Heart left ventricle (tissue), 13 donors: Measurements from ENCODE around the gene PEAK1.

Source experiments
- POLR2A ChIP-seq, 2 donors: fragments of 450-650 bp; IDR thresholded peaks; one replicate each; pipeline ENCODE4 v1.6.1; 2017; ENCODE audit warnings: antibody characterized with exemption in 2 of 2, mild to moderate bottlenecking in 2 of 2, moderate library complexity in 2 of 2
- TF ChIP-seq, protein P1 (sequence below), 12 donors: fragments of 200-600 bp; sonication (generic) in 4 of 12; IDR thresholded peaks; one replicate each; pipeline versions ENCODE4 v1.5.0 to v1.8.0; 2018 to 2022; ENCODE audit warnings: antibody characterized with exemption in 12 of 12, mild to moderate bottlenecking in 5 of 12
- donor health status: ischemic (EF 13 %, LVEDD 7.1; RV severe dilation, severe dysfunction).
- donor health status: DM: no; HTN: yes; CAD: no.
- donor health status: DM: no; HTN: no; CAD: no.
- donor health status: ischemic (EF 25% LVEDD 6.9; RV normal size, moderate dysfunction).
- donor health status: ischemic (EF 25% LVEDD 5.7; RV mildly dilated, moderate dysfunction).
- donor health status: ischemic (EF 35%, LVEDD 5.7; RV mildly dilated, moderate dysfunction).
- donor health status: nonischemic (EF 11% LVEDD 7.7; RV severe dilation, severe dysfunction).
- donor health status: DM: yes; HTN: yes; CAD: no.
- donor health status: PGD.
- donor health status: ischemic (EF 29% LVEDD 5.4; RV normal size, mild dysfunction).
- donor health status: nonischemic (EF 23%, LVEDD 6.1; RV moderate dilation, normal function).

DNA sequence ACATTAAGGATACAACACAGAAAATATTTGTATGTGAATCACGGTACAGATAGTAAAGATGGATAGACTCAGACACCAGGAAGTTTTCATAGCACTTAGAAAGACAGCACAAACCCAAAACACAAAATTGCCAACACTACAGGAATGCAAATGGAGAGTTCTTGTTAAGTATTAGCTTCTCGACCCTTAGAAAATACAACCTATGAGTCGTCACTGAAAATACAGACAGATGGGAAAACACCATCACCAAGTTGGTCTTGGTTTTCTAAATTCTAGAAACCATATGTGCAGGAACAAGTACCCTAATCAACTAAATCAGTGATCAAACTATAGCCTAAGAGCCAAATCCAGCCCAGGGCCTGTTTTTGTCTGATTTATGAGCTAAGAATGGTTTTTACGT, 50.7 kb downstream of the PEAK1 start:
- TF ChIP-seq, protein P1, sequence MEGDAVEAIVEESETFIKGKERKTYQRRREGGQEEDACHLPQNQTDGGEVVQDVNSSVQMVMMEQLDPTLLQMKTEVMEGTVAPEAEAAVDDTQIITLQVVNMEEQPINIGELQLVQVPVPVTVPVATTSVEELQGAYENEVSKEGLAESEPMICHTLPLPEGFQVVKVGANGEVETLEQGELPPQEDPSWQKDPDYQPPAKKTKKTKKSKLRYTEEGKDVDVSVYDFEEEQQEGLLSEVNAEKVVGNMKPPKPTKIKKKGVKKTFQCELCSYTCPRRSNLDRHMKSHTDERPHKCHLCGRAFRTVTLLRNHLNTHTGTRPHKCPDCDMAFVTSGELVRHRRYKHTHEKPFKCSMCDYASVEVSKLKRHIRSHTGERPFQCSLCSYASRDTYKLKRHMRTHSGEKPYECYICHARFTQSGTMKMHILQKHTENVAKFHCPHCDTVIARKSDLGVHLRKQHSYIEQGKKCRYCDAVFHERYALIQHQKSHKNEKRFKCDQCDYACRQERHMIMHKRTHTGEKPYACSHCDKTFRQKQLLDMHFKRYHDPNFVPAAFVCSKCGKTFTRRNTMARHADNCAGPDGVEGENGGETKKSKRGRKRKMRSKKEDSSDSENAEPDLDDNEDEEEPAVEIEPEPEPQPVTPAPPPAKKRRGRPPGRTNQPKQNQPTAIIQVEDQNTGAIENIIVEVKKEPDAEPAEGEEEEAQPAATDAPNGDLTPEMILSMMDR (IDR thresholded peaks at IDR 0.05) = no peak
- TF ChIP-seq POLR2A (IDR thresholded peaks at IDR 0.05) = no peak
